Panc1 (cell line): ENCODE measurements around the gene CIPC. TPM values are rescaled to one million over a fixed set of nuclear protein-coding genes. Genes with fewer than 3 reads are reported as not detected.

Source experiments
- ATAC-seq: fragments of 200-7000 bp; cut with Tn5 transposase; 2 replicates; pipeline ENCODE4 v1.9.1; 2020; ENCODE audit warnings: mild to moderate bottlenecking, moderate library complexity
- BruUV-seq: library from RNA; stranded (reverse); fragments of 400-500 nt; replicated peaks from 2 replicates; lab custom pipeline; 2021; lab: Mats Ljungman, UMichigan
- CTCF ChIA-PET: fragments of 300-600 bp; sonication (Branson Sonifier 250); formaldehyde crosslinking; loops from one replicate; lab custom pipeline; 2022; ENCODE audit warnings: antibody characterized with exemption; lab: Charles Lee
- POLR2A ChIA-PET: fragments of 300-600 bp; sonication (Branson Sonifier 250); formaldehyde crosslinking; loops from one replicate; lab custom pipeline; 2022; ENCODE audit warnings: antibody characterized with exemption; lab: Charles Lee
- DNase-seq: peaks from one replicate; pipeline ENCODE4 v3.0.0-alpha.2; 2010; ENCODE audit warnings: low read depth, low spot score
- H3K27ac ChIP-seq: 2 replicates; pipeline ENCODE4 v1.5.1; 2011; ENCODE audit warnings: mild to moderate bottlenecking, low read length, inconsistent platforms
- H3K27me3 ChIP-seq: fragments of 200-500 bp; sonication (Bioruptor generic); 2 replicates; pipeline ENCODE4 v1.6.0; 2014; ENCODE audit warnings: low read length, inconsistent platforms; ENCODE audit not compliant: control insufficient read depth, insufficient read depth
- H3K36me3 ChIP-seq: fragments of 200-500 bp; sonication (Bioruptor generic); 2 replicates; pipeline ENCODE4 v1.5.1; 2014; ENCODE audit warnings: inconsistent platforms, mild to moderate bottlenecking, low read length, moderate library complexity; ENCODE audit not compliant: control insufficient read depth, insufficient read depth
- H3K4me1 ChIP-seq: 2 replicates; pipeline ENCODE4 v1.5.1; 2011; ENCODE audit warnings: inconsistent platforms, mild to moderate bottlenecking, low read length, moderate library complexity; ENCODE audit not compliant: control insufficient read depth, insufficient read depth
- H3K4me3 ChIP-seq, 2 experiments: 2 replicates each; pipeline ENCODE4 v1.5.1; 2011 to 2012; ENCODE audit warnings: low read depth in 2 of 2, low read length in 2 of 2, mild to moderate bottlenecking in 2 of 2, inconsistent platforms in 1 of 2, moderate library complexity in 1 of 2
- H3K9me3 ChIP-seq: fragments of 200-500 bp; sonication (Bioruptor generic); 2 replicates; pipeline ENCODE4 v1.5.1; 2014; ENCODE audit warnings: low read depth, mild to moderate bottlenecking, inconsistent platforms, low read length, moderate library complexity; ENCODE audit not compliant: control insufficient read depth, insufficient read depth
- CTCF ChIP-seq: fragments of 450-650 bp; IDR thresholded peaks from 2 replicates; pipeline ENCODE4 v1.5.1; 2017; ENCODE audit warnings: mild to moderate bottlenecking
- POLR2AphosphoS5 ChIP-seq: IDR thresholded peaks from 2 replicates; pipeline ENCODE4 v1.6.1; 2012; ENCODE audit warnings: mild to moderate bottlenecking, low read depth, low read length, moderate library complexity
- REST ChIP-seq, 2 experiments: IDR thresholded peaks; 2 replicates each; pipeline ENCODE4 v1.6.1; 2011 to 2012; ENCODE audit warnings: low read depth in 2 of 2, control low read depth in 1 of 2, low read length in 1 of 2, mild to moderate bottlenecking in 1 of 2, moderate library complexity in 1 of 2; ENCODE audit not compliant: insufficient read depth in 1 of 2
- SIN3A ChIP-seq: IDR thresholded peaks from 2 replicates; pipeline ENCODE4 v1.6.1; 2012; ENCODE audit warnings: low read depth, mild to moderate bottlenecking, low read length, moderate library complexity, borderline replicate concordance; ENCODE audit not compliant: insufficient read depth
- TCF7L2 ChIP-seq: IDR thresholded peaks from 2 replicates; pipeline ENCODE4 v1.6.1; 2011; ENCODE audit warnings: mild to moderate bottlenecking, low read depth, low read length, inconsistent platforms
- in situ Hi-C: cut with HindIII; loops from 2 replicates; pipeline ENCODE4 v1.10.0; 2016; ENCODE audit warnings: low sequenced_read_pairs, low pct_unique_long_range_greater_than_20kb
- intact Hi-C: fragments of 100-400 bp; cut with micrococcal nuclease; formaldehyde crosslinking; loops from one replicate; pipeline ENCODE4 v1.10.0; 2022; ENCODE audit not compliant: unreplicated experiment
- total RNA-seq: library from RNA; stranded (reverse); gene quantifications from one replicate; pipeline ENCODE4 v1.2.1, GENCODE V29; 2021; ENCODE audit not compliant: unreplicated experiment

CIPC gene
- total RNA-seq, 1 experiment from 2014 or later = 20.3 TPM

GRCh38 chr14:77100961-77101360 is 2.9 kb downstream of the CIPC start:
- ATAC-seq (no peak), DNase-seq (no peak)
- Histone ChIP-seq H3K4me1 (peaks cover 17% of the 10 kb centered on the region), H3K36me3 (peaks cover 2% of the 10 kb centered on the region; the same call in 1 of the 2 replicates), H3K27ac (no peak overlapping the region), H3K4me3 (no peak overlapping the region), H3K27me3 (no peaks in the 10 kb centered on the region), H3K9me3 (no peaks in the 10 kb centered on the region)
- in situ Hi-C loops = no loop called here
- ChIA-PET CTCF (interaction anchor here (0.5 kb wide), 1 partner anchor 337 kb away, joined by 5 read pairs; no protein-coding TSS in a partner anchor), POLR2A (no interaction called here)
- BruUV-seq = no TSS peak
- intact Hi-C loops = no loop called here
- TF ChIP-seq TCF7L2 = no peak
- no peak for TF ChIP-seq POLR2AphosphoS5
- no peak for TF ChIP-seq REST (IDR thresholded peaks at IDR 0.05; ENCODE audit: insufficient read depth in 1 of 2, low read depth in 2 of 2, low read length in 1 of 2)
- no peak for TF ChIP-seq CTCF
- no peak for TF ChIP-seq SIN3A

- Histone ChIP-seq H3K9me3 (no peaks in the 10 kb centered on the region), H3K27me3 (no peaks in the 10 kb centered on the region), H3K4me3 (no peak overlapping the region), H3K36me3 (peaks cover 2% of the 10 kb centered on the region), H3K4me1 (peaks cover 10% of the 10 kb centered on the region), H3K27ac (no peak overlapping the region)
- DNase-seq (no peak), ATAC-seq (no peak)
- intact Hi-C loops = no loop called here
- in situ Hi-C loops = no loop called here
- BruUV-seq = no TSS peak
- ChIA-PET CTCF (no interaction called here), POLR2A (no interaction called here)
- no peak for TF ChIP-seq POLR2AphosphoS5
- TF ChIP-seq TCF7L2 = no peak
Observed at GRCh38 chr14:77102154-77102553, 4.1 kb downstream of the CIPC start.

- intact Hi-C loops = no loop called here
- CTCF ChIA-PET = no interaction called here
- no peaks in the 10 kb centered on the region for H3K9me3 ChIP-seq
Observed at GRCh38 chr14:77103475-77103874, 5.4 kb downstream of the CIPC start.

More at GRCh38 chr14:77103475-77103874, 5.4 kb downstream of the CIPC start:
- in situ Hi-C loops = no loop called here
- ATAC-seq = no peak
- no peak overlapping the region for H3K4me3 ChIP-seq
- H3K36me3 ChIP-seq = peaks cover 2% of the 10 kb centered on the region
- no peak for DNase-seq
- H3K27ac ChIP-seq = no peak overlapping the region
- POLR2A ChIA-PET = no interaction called here
- peaks cover 10% of the 10 kb centered on the region for H3K4me1 ChIP-seq
- no peak for TF ChIP-seq CTCF
- no peak for TF ChIP-seq SIN3A
- no peak for TF ChIP-seq TCF7L2
- TF ChIP-seq POLR2AphosphoS5 = no peak
- no peak for TF ChIP-seq REST (IDR thresholded peaks at IDR 0.05; ENCODE audit: insufficient read depth in 1 of 2, low read depth in 2 of 2, low read length in 1 of 2)
- BruUV-seq = no TSS peak
- H3K27me3 ChIP-seq = no peaks in the 10 kb centered on the region
